Motor neuron (in vitro differentiated cells): ENCODE measurements around the gene PLA2G2C. TPM values are rescaled to one million over a fixed set of nuclear protein-coding genes. Genes with fewer than 3 reads are reported as not detected.

Source experiments
- ATAC-seq, 8 experiments: fragments of 200-7000 bp; cut with Tn5 transposase; replicated peaks in 6 of 8; 2 replicates each; pipeline ENCODE4 v1.8.0; 2021; ENCODE audit warnings: mild to moderate bottlenecking in 8 of 8, moderate library complexity in 8 of 8
- H3K27ac ChIP-seq, 2 donors: fragments of 250-450 bp; sonication (Bioruptor Pico); 2 replicates each; pipeline ENCODE4 v1.9.0; 2021; ENCODE audit warnings: antibody characterized with exemption in 2 of 2, mild to moderate bottlenecking in 2 of 2, moderate library complexity in 1 of 2
- H3K4me1 ChIP-seq, 2 donors: fragments of 250-450 bp; sonication (Bioruptor Pico); replicated peaks in 1 of 2; 2 replicates each; pipeline ENCODE4 v1.6.1; 2021; ENCODE audit warnings: antibody characterized with exemption in 2 of 2, mild to moderate bottlenecking in 2 of 2, moderate library complexity in 1 of 2
- H3K4me3 ChIP-seq, 5 donors: fragments of 250-450 bp; sonication (Bioruptor Pico); 2 replicates each; pipeline ENCODE4 v1.9.0; 2021; ENCODE audit warnings: antibody characterized with exemption in 5 of 5, mild to moderate bottlenecking in 5 of 5, moderate library complexity in 4 of 5
- WGBS, 10 experiments: fragments of 450-650 bp; shearing (Covaris generic); methylation state at CpG; one replicate each; pipeline ENCODE4 v1.0.0; 2022; 5-methylcytosine and 5-hydroxymethylcytosine counted together
- in situ Hi-C, 9 experiments: fragments of 400-800 bp; cut with MboI; loops; one replicate each; pipeline ENCODE4 v1.15.0; 2021; ENCODE audit warnings: low sequenced_read_pairs in 9 of 9, low pct_unique_long_range_greater_than_20kb in 2 of 9; ENCODE audit not compliant: unreplicated experiment in 9 of 9
- total RNA-seq, 8 experiments: library from RNA; unstranded; fragments of 300-600 nt; gene quantifications; 2 replicates each; pipeline versions ENCODE4 v1.2.3 to v1.2.4, GENCODE V29; 2022

The PLA2G2C gene
- total RNA-seq, 8 experiments from 2014 or later: 0.05 to 0.66 (median 0.20) TPM; not detected in 1

DNA sequence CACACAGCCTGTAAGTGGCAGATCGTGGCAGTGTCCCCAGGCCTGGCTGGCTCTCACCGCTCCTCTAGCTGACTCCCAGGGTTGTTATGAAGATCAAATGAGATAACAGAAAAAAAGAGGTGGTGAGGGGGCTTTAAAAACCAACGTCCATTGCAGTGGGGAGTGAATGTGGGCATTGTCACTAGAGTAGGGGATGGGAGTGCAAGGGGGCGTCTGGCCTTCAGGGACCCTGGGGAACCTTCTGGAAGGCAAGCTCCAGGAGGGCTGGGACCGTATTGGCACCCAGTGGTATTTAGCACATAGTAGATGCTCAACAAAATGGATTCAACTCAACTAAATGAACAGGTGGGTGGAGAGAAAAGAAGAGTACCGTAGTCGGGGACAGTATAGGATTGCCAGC is 70.4 kb downstream of the PLA2G2C start:
- no peak overlapping the region for H3K4me3 ChIP-seq
- H3K27ac ChIP-seq: no peak overlapping the region
- WGBS, 10 experiments: 58 to 100% (median 82%) methylated on average over 1 to 7 of the region's 7 CpGs; no CpG with 5 or more reads in 4 of the 10 experiments
- no peak for ATAC-seq
- H3K4me1 ChIP-seq: no peaks in the 10 kb centered on the region
- in situ Hi-C loops: no loop called here

DNA sequence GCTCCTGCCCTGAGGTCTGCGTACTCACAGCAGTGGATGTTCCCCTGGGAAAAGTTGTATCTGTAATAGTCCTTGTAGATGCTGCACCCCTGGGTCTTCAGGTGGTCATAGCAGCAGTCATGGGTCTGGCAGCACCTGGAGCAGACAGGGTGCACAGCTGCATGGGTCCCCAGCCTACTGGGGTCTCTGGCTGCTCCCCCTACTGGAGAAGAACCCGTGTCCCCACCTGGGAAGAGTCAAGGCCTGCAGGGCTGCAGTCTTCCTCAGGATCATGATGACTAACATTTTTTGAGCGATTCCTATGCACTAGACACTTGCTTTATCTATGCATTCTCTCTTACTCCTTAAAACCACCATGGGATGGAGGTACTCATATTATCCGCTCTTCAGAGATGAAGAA is 70.8 kb downstream of the PLA2G2C start:
- no peak for ATAC-seq
- in situ Hi-C loops: no loop called here
- H3K27ac ChIP-seq: no peak overlapping the region
- WGBS, 10 experiments: 67 to 100% (median 82%) methylated on average over 1 to 4 of the region's 4 CpGs; no CpG with 5 or more reads in 2 of the 10 experiments
- no peak overlapping the region for H3K4me3 ChIP-seq
- no peaks in the 10 kb centered on the region for H3K4me1 ChIP-seq

DNA sequence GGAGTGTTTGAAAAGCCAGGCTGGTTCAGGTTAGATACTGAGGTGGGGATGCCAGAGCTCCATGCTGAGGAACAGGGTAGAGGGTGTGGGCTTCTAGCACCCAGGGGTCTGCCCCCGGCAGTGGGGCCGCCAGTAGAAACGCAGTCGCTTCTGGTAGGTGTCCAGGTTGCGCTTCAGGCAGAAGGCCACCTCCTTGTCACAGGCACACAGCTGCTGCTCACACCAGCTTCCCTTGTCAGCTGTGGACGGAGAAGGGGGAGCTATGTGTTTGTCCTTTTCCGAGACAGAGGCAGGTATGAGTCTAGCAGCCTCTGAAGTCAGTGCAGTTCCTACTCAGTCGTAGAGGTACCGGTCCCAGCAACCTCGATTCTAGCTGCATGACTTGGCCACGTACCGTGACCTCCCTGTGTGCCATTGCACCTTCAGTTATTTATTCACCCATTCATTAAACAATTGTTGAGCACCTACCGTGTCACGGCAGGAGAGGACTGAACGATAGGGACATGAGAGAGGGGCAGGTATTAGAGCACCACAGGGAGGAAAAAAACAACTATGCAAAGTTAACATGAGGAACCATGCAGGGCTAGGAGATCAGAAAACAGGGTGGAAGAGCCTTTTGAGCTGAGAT is 72.2 kb downstream of the PLA2G2C start:
- WGBS, 10 experiments: 60 to 93% (median 75%) methylated on average over 2 to 11 of the region's 15 CpGs; no CpG with 5 or more reads in 1 of the 10 experiments
- H3K27ac ChIP-seq: no peak overlapping the region
- H3K4me3 ChIP-seq: no peak overlapping the region
- no peak for ATAC-seq
- in situ Hi-C loops: no loop called here
- peaks cover 0 to 2% of the 10 kb centered on the region in 2 donors for H3K4me1 ChIP-seq

Other genes starting within 250 kb of the PLA2G2C start
- 10 to 100 TPM in 1 of 8 experiments, 1 to 10 TPM in 3, under 1 TPM in 2, not detected in 2; 0.41 to 87.5 (median 1.4) TPM for gene PLA2G2A, start 206.9 kb downstream of the PLA2G2C start, total RNA-seq
- 10 to 100 TPM in 1 of 8 experiments, under 1 TPM in 4, not detected in 3; 0.11 to 14.6 (median 0.55) TPM for gene PLA2G5, start 116.3 kb downstream of the PLA2G2C start, total RNA-seq
- gene PLA2G2D, start 67.0 kb downstream of the PLA2G2C start, total RNA-seq: 1 to 10 TPM in 1 of 8 experiments, under 1 TPM in 4, not detected in 3; 0.09 to 1.0 (median 0.21) TPM
- 1 to 10 TPM in 1 of 8 experiments, under 1 TPM in 6, not detected in 1; 0.13 to 1.7 (median 0.38) TPM for gene PLA2G2F, start 47.2 kb downstream of the PLA2G2C start, total RNA-seq
- 10 to 100 TPM in 1 of 8 experiments, 1 to 10 TPM in 4, under 1 TPM in 2, not detected in 1; 0.13 to 18.6 (median 1.7) TPM for gene UBXN10, start 422 bp downstream of the PLA2G2C start, total RNA-seq
- gene VWA5B1, start 104.4 kb upstream of the PLA2G2C start, total RNA-seq: 1 to 10 TPM in 2 of 8 experiments, under 1 TPM in 4, not detected in 2; 0.21 to 1.3 (median 0.63) TPM